Breast epithelium (tissue), 3 donors: Measurements from ENCODE around the gene KIN.

Experiments
- POLR2AphosphoS5 ChIP-seq, 3 donors: sonication (generic); formaldehyde crosslinking; IDR thresholded peaks; one replicate each; pipeline ENCODE4 v1.6.1; 2017; ENCODE audit warnings: antibody characterized with exemption in 3 of 3
- TF ChIP-seq, protein P1 (sequence below), 3 donors: fragments of 450-650 bp; IDR thresholded peaks; one replicate each; pipeline ENCODE4 v1.5.1; 2016 to 2017; ENCODE audit warnings: antibody characterized with exemption in 3 of 3, mild to moderate bottlenecking in 3 of 3, moderate library complexity in 3 of 3

DNA sequence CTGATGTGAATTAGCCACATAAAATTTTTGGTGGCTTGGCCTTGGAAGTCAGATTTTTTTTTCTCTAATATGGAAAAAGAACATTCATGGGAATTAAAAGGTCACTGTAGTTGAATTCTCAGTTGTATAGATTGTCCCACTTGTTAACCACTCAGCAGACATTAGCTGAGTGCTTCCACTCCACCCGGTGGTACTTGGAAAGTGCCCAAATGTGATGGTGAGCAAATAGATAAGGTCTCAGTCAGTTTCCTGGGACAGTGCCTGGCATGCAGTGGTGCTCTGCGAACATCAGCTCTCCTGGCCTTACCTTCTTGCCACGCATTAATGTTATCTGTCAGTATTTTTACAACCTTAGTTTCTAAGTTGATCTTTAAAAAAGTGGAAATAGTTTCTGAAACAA lies 1.6 kb upstream of the KIN start:
- TF ChIP-seq POLR2AphosphoS5 (IDR thresholded peaks at IDR 0.05), result no peak
- TF ChIP-seq, protein P1, sequence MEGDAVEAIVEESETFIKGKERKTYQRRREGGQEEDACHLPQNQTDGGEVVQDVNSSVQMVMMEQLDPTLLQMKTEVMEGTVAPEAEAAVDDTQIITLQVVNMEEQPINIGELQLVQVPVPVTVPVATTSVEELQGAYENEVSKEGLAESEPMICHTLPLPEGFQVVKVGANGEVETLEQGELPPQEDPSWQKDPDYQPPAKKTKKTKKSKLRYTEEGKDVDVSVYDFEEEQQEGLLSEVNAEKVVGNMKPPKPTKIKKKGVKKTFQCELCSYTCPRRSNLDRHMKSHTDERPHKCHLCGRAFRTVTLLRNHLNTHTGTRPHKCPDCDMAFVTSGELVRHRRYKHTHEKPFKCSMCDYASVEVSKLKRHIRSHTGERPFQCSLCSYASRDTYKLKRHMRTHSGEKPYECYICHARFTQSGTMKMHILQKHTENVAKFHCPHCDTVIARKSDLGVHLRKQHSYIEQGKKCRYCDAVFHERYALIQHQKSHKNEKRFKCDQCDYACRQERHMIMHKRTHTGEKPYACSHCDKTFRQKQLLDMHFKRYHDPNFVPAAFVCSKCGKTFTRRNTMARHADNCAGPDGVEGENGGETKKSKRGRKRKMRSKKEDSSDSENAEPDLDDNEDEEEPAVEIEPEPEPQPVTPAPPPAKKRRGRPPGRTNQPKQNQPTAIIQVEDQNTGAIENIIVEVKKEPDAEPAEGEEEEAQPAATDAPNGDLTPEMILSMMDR (IDR thresholded peaks at IDR 0.05), result no peak
